Tibial nerve (tissue), 3 donors: ENCODE data around the gene LILRB2.

Experiments
- POLR2A ChIP-seq, 2 donors: fragments of 450-650 bp; IDR thresholded peaks; one replicate each; pipeline ENCODE4 v1.6.1; 2017; ENCODE audit warnings: antibody characterized with exemption in 2 of 2, mild to moderate bottlenecking in 2 of 2, moderate library complexity in 2 of 2
- TF ChIP-seq, protein P1 (sequence below), 5 experiments: fragments of 200-600 bp in 3 of 5; fragments of 450-650 bp in 2 of 5; sonication (generic) in 3 of 5; IDR thresholded peaks; one replicate each; pipeline ENCODE4 v1.5.1; 2016 to 2019; ENCODE audit warnings: antibody characterized with exemption in 5 of 5, mild to moderate bottlenecking in 3 of 5, moderate library complexity in 2 of 5

- TF ChIP-seq, protein P1, sequence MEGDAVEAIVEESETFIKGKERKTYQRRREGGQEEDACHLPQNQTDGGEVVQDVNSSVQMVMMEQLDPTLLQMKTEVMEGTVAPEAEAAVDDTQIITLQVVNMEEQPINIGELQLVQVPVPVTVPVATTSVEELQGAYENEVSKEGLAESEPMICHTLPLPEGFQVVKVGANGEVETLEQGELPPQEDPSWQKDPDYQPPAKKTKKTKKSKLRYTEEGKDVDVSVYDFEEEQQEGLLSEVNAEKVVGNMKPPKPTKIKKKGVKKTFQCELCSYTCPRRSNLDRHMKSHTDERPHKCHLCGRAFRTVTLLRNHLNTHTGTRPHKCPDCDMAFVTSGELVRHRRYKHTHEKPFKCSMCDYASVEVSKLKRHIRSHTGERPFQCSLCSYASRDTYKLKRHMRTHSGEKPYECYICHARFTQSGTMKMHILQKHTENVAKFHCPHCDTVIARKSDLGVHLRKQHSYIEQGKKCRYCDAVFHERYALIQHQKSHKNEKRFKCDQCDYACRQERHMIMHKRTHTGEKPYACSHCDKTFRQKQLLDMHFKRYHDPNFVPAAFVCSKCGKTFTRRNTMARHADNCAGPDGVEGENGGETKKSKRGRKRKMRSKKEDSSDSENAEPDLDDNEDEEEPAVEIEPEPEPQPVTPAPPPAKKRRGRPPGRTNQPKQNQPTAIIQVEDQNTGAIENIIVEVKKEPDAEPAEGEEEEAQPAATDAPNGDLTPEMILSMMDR (IDR thresholded peaks at IDR 0.05) = no peak
- TF ChIP-seq POLR2A (IDR thresholded peaks at IDR 0.05) = no peak
These were observed 35.0 kb upstream of the LILRB2 start for GRCh38 chr19:54315956-54316355.
